ENCODE data around the gene ARPC2.

Gene ARPC2

DNA sequence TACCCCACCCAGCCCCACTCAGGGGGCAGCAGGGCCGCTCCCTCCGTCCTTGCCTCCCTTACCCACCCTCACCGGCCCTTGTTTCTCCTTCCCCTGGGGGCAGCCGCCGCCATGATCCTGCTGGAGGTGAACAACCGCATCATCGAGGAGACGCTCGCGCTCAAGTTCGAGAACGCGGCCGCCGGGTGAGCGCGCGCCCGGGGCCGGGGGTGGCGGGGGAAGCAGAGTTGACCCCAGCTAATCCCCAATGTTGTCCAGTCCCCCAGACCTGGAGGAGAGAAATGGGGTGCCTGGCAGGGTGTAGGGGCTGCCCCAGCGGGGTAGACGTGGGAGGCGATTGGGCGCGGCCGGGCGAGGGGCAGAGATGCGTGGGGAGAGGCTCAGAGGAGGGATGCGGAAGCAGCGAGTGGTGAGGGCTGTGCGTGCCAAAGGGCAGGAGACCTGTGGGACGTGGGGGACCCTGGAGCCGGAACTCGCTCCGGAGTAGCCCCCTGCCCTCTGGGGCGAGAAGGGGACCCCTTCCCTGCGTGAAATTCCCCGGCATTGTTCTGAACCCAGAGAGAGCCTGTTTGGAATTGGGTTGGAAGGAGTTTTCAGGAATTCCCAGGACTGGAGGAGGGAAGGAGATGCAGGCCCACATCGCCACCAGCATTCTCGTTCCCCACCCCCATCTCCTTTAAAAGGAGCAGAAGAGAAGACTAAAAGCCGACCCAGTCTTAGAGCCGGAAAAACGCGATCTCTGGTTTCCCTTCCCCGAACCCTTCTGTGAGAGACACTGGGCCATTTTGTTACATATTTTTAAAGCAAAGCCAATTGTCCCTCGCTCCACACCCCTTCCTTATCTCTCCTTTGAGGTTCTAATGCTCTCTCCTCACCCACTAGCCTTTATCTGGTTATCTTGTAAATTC, 625 bp downstream of the ARPC2 start:
- DNase-seq (ENCODE audit: low spot score), result peak; percentile 39

DNA sequence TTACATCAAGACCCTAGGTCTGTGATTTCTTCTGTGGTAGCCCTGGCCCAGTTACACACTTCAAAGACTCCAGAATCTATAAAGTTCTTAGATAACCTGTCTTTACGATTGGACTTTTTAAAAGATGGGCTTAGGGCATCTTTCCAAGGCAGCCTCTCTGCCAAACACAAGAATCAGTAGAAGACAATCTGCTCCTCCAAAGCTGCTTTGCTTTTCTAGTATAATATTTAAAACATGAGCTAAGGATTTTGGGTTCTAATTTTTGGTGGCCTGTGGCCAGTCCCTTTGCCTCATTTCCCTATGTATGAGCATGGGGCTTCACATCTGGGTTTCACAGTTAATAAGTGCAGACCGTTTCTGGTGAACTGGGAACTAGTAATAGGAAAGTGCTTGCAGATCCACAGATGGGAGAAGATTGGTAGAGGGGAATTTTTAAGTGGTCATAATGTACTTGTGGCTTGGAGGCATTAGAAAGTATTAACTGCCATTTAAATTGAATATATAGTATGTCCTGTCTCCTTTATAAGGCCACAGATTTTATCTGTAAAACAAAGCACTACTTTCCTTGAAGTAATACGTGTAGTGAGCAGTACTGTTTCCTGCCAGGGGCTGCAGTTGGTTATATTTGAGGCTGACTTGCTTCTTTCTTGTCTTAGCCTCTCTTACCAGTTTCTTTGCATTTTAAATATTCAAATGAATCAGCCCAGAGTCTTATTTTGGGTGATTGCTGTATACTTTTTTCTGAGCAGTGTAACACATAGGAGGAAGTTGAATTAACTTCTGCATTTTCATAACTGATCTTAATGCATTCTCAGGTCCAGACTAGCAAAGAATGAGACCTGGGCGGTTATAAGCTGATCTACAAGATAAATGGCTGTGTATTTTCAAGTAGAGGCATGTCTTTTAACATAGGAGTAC, 1.5 kb downstream of the ARPC2 start:
- DNase-seq (ENCODE audit: low spot score), result no peak

DNA sequence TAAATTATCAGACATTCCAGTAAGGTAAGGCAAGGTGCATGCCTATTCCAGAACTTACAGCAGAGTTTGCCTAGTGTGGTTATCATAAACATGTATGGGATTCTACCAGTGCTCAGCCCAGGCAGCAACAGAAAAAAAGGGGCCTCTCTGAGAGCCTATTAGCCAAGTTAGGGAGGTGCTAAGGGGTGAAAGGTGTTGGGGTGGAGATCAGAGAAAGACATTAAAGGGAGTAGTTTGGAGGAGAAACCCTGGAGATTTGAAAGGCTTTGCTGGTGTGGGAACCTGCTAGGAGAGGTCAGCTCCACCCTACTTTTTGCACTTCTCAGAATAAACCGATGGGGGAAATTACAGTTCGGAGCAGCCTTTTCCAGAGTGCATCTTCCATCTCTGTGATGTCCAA, 2.9 kb downstream of the ARPC2 start:
- DNase-seq (ENCODE audit: low spot score), result no peak

DNA sequence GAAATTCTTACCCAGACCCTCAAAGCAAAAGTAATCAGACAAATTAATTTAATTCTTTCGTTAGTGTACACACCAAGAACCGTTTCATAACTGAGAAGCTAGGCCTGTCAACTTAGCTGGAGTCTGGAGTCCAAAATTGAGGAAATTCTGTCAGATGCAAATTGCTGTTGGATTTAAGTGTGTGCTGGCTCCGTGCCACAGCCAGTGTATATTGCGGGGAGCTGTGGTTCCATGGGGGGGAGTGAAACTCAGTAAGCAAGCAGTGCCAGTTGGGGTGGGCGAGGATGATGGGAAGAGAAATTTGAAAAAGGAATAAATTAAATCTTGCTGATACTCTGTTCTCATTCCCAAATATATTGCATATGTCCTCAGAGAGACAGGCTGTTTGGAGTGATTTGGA, 4.0 kb downstream of the ARPC2 start:
- no peak for DNase-seq (ENCODE audit: low spot score)

DNA sequence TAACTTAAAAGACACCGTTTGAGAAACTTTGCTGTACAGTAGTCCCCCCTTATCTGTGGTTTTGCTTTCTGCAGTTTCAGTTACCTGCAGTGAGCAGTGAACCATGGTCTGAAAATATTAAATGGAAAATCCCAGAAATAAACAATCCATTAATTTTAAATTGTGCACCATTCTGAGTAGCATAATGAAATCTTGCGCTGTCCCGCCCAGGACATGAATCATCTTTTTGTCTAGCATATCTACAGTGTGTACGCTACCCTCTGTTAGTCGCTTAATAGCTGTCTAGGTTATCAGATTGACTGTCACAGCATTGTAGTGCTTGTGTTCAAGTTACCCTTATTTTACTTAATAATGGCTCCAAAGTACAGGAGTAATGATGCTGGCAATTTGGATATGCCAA, 6.1 kb downstream of the ARPC2 start:
- no peak for DNase-seq (ENCODE audit: low spot score)

DNA sequence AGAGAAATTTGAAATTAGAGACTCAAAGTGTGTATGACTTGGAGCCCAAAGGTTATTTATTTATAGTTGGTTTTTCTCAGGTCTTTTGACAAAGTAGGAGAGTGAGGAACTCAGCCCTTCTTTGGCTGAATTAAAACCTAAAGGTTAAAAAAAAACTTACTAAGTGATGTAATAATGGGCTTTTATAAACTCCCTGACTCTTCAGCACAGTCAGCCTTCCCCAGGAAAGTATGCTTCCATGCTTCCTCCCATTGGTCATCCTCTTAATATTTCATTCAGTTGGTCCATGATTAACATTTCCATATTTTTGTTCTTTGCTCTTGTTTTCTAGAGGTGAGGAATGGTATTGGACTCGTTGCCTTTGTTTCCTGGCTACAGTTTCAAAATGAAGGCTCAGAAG, 7.2 kb downstream of the ARPC2 start:
- no peak for DNase-seq (ENCODE audit: low spot score)

DNA sequence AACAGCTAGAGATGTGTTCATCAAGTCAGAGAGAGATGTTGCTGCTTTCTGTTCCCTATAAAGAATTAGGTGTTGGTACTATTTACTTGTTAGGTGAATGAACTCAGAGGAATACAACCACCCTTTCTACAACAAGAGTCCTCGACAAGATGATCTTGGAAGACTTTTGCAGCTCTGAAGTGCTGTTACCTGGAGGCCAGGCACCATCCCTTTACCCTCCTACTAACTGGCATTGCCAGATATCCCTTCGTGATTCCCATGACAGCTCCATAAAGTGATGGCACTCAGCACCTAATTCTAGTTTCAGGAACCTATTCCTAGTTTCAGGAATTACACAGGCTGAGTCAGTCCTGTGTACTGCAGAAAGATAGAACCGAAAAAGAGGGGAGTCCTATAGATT, 9.9 kb downstream of the ARPC2 start:
- DNase-seq (ENCODE audit: low spot score), result no peak

DNA sequence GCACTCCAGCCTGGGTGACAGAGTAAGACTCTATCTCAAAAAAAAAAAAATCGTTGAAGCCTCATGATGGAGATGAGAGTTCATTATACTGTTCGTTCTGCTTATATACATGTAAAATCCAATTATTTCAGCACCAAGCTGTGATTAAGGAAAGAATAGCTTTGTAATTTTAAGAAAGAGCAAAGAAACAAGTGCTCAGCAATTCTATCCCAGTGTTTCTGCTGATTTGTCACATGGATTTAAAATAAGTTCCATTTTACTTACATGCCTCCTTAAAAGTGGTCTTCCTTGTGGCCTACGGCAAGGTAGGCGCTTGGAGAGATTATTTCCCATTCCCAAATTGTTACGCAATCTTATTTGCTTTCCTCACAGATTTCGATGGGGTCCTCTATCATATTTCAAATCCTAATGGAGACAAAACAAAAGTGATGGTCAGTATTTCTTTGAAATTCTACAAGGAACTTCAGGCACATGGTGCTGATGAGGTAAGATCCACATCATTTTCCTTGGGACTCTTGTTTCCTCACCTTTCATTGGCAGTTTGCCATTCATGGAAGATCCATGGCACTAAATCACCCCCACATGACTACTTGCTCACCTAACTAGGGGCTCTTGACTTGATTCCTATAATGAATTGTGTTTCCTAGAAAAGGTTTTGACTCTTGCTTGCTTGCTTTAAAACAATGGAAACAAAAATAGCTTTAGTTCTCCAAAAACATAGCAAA, 11.5 kb downstream of the ARPC2 start:
- DNase-seq (ENCODE audit: low spot score), result no peak

DNA sequence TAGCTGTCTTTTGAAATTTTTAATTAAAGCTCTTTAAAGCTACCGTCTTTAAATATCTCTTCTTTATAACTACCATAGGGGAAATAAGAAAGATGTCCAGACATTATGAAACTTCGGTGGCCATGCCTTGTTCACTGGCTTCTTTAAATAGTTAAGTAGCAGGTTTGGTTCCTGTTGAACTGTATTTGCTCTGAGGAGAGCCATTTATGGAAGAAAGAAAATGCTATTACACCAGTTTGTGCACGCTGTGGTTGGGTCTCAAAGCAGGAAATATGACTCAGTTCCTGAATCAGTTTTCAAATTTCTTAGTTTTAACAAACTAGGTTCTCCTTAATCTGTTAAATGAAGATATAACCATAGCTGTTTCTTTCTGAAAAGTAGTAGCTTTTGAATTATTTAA, 12.2 kb downstream of the ARPC2 start:
- no peak for DNase-seq (ENCODE audit: low spot score)

DNA sequence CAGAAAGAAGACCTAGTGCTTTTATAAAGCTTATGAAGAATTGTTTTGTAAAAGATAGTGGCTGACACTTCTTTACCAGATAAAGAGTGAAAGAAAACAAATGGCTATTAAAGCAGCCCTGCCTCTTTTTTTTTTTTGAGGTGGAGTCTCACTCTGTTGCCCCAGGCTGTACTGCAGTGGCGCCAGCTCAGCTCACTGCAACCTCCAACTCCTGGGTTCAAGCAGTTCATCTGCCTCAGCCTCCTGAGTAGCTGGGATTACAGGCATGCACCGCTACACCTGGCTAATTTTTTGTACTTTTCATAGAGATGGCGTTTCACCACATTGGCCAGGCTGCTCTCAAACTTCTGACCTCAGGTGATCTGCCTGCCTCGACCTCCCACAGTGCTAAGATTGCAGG, 12.9 kb downstream of the ARPC2 start:
- no peak for DNase-seq (ENCODE audit: low spot score)

DNA sequence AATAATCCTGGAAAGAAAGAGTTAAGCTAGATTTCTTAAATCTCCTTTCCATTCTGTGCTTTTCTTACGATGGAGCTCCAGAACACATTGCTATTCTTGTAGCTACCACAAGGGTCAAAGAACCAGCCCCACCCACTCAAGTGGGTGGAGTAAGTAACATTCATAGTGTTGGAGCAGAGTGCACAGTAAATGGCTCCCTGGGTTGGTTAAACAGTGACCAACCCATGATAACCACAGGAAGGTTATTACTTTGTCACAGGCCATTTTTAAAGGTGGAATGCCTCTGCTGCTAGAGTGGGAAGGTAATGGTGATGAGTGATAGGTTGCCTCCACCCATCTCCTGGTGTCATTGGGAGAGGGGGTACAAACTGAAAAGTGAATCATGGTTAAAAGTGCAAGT, 13.9 kb downstream of the ARPC2 start:
- peak; percentile 55 for DNase-seq (ENCODE audit: low spot score)

DNA sequence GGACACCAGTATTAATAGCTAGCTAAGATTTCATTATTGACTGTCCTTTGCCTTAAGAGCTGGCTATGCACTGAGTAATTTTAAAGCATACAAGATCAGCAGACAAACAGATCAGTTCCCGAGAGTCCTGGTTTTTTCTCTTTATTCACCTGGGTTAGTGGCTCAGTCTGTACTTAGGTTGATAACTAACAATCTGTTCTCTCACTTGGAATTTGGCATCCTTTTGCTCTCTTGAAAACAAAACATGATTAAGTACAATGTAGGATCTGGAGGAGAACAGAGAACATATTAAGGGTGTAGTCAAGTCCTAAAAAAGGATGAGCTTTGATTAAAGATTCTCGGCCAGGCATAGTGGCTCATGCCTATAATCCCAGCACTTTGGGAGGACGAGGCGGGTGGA, 16.6 kb downstream of the ARPC2 start:
- no peak for DNase-seq (ENCODE audit: low spot score)

DNA sequence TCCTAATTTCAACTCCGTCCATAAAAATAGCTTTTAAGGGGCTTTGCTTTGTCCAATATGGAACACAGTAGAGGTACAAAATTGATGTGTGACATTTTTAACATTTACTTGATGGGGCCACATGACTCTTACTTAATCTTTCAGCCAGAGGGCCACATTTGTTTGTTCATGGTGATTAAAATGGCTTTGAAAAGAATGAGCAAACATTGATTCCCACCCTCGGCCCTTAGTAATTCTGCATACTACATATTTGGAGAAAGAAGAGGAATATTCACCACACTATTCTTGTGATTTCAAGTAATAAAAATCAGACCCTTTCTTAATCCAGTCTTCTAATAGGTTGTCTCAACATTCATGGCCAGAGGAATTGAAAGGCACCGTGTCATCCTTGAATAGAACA, 17.5 kb downstream of the ARPC2 start:
- DNase-seq (ENCODE audit: low spot score), result no peak

DNA sequence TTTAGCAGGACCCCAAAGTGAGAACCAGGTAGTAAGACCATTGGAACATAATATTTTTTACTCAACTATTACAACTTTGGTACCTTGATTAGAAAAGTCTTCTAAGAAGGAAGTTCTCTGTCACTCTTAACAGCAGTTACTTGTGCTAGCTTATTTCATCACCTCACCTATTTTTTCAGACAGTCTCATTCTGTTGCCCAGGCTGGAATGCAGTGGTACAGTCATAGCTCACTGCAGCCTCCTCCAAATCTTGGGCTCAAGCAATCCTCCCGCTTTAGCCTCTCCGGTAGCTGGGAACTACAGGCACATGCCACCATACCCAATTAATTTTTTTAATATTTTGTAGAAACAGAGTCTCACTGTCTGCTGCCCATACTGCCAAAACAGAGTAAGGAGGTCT, 18.0 kb downstream of the ARPC2 start:
- no peak for DNase-seq (ENCODE audit: low spot score)

DNA sequence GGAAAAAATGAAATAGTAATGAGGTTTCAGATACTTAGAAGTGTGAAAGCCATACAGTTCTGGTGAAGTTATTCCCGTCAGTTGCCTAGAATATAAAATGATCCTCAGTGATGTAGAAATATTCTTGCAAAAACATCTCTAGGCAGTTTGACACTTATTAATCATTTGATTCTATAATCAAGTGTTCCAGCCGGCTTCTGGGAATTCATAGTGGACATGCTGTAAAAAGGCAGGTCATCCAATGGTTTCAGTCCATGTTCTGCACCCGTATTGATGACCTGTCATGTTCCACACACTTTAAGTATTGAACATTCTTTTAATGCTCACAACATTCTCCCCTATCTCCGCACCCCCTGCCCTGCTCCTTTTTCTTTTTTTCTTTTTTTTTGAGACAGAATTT, 19.8 kb downstream of the ARPC2 start:
- no peak for DNase-seq (ENCODE audit: low spot score)

DNA sequence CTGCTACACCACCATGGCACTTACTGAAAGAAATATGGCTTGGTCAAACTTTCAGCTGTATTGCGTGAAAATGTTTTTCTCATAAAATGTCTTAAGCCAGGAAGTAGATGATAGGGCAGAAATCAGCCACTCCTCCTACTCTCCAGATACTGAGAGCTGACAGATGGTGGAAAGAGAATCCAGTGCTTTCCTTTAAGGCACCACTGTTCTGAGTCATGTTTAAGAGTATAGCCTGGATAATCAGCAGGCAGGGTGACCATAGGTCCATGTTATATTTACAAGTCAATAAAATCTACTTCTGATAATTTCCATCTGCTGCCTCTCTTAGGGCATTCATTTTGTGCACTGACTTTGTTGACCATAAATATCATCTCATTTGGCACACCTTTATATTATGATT, 21.9 kb downstream of the ARPC2 start:
- DNase-seq (ENCODE audit: low spot score), result no peak

DNA sequence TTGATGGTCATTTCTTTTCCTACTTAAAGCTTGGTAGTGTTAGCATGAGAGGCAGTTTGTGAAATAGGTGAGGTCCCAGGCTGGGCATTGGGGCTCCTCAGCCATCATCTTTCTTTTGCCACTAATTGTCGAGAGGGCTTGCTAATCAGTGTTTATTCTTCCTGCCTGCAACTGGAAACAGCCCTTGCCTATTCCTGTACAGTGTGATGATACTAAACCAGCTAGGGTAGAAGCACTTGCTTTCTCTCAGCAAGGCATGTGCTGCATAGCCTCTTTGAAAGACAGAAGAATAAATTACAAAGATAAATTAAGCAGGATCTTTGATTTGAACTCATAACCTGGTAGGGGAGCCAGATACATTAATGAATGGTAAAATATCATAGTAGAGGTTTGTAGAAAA, 27.2 kb downstream of the ARPC2 start:
- DNase-seq (ENCODE audit: low spot score), result no peak

DNA sequence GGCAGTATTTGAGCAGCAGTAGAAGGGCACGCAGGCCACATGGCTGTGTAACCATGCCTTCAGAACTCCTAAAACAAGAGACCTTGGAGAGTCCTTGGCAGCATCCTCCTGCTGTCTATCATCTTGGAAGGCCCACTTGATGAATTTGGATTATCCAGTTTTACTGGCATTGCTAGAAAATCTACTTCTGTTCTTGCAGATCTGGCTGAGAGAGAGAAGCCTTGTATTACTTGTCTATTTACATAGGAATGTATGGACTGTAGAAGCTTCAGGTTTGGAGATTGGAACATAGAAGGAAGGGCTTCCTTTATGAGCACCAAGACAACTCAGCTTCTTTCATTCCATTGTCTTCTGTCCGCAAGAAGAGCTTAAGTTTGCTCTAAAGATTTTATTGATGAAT, 27.7 kb downstream of the ARPC2 start:
- no peak for DNase-seq (ENCODE audit: low spot score)

DNA sequence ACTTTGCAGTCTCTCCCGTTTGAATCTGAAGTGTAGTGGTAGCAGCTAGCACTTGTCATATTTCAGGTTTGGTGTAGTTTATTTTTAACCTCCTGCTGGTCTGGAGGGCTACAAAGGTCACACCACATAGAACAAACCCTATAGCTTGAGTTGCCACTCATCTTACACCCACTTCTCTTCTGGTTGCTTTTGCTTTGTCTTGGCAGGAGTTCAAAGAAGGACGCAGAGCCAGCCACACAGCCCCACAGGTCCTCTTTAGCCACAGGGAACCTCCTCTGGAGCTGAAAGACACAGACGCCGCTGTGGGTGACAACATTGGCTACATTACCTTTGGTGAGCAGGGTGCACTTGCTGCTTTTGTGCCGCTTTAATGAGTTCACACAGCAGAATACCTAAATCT, 28.2 kb downstream of the ARPC2 start:
- DNase-seq (ENCODE audit: low spot score), result no peak

DNA sequence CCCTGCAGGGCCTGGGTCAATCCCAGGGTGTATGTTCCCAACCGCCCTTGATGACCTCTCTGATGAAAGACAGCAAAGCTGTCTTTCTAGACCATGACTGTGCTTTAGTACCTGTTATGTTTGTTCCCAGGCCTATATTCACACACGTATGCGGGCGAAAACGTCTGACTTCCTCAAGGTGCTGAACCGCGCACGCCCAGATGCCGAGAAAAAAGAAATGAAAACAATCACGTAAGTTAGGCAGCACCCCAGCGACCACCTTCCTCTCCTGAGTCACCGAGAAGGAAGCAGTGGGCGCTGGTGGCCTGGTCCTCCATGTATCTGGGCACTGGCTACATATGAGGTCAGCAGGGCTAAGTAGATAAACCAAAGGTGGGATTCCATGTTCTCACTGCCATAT, 32.7 kb downstream of the ARPC2 start:
- no peak for DNase-seq (ENCODE audit: low spot score)

DNA sequence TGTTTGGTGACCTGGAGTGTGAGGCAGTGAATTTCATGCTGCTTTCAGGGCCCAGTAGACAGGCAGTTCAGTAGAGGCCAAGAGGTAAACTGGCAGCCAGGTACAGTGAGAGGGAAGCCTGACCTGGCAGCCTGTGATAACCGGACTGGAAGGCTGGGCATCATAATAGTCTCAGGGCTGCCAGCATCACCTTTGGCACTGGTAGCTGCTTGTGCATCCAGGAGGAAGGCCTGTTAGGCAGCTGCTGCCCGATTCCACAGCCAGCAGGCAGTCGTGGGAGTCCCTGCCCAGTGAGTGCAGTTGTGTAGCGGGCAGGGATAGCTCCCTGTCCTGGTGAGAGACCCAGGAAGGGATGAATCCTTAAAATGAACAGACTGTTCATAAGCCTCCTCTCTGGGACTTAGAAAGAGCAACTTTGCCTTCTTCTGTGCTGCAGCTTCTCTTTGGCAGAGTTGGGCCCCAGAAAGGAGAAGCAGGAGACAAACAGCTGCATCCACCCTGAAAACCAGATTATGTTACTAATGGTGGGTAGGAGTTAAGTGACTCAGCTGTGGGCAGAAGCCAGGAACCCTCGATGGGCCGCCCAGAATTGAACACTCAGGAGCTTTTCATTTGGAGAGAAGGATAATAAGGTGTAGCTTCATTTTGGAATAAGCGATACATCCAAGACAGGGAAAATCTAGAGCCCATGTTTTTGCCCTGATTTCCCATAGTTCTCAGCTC, 35.7 kb downstream of the ARPC2 start:
- DNase-seq (ENCODE audit: low spot score), result no peak

DNA sequence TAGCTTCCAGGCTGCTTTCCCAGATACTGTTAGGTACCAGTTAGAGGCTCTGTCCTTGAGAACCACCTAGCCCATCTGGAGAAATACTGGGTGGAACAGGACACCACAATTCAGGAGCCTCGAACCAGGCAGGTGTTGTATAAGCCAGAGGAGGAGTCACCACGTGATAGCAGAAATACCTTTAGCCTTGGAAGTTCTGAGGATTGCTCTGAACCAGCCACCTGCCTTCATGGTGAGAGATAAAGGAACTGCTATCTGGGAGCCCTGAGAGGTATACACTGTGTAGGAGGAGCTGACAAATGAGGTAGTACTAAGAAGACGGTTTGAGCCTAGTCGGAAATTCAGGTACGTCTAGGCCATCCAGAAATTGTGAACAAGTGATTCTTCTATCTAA, 36.2 kb downstream of the ARPC2 start:
- DNase-seq (ENCODE audit: low spot score), result no peak

Data from LoVo (cell line).